K562 treated with DMSO at 1 percent for 24 hours (cell line): ENCODE results near the gene SNRPD3. TPM values are rescaled to one million over a fixed set of nuclear protein-coding genes. Genes with fewer than 3 reads are reported as not detected.

ENCODE experiments used
- total RNA-seq: library from RNA; unstranded; fragments of 300-600 nt; gene quantifications from 2 replicates; pipeline ENCODE4 v1.2.3, GENCODE V29; 2022; ENCODE audit warnings: low read depth; ENCODE audit not compliant: insufficient read depth

Gene SNRPD3
- total RNA-seq: 67.5 and 68.0 TPM in 2 replicates

GRCh38 chr22:24555165-24556039 lies at the start of gene SNRPD3:
Gene SNRPD3 (plus strand): TSS chr22:24555999. CDS start chr22:24557675, 1,676 bp downstream.

GRCh38 chr22:24554313-24555164 lies 1.3 kb upstream of the SNRPD3 start, which contains the start of gene GUCD1:
Gene GUCD1 (minus strand): TSS chr22:24555138. CDS start chr22:24554991, 147 bp downstream.

GRCh38 chr22:24592851-24593558 lies 37.2 kb downstream of the SNRPD3 start, which contains the start of gene LRRC75B:
Gene LRRC75B (minus strand): TSS chr22:24593073. CDS start chr22:24593039, 34 bp downstream.

DNA sequence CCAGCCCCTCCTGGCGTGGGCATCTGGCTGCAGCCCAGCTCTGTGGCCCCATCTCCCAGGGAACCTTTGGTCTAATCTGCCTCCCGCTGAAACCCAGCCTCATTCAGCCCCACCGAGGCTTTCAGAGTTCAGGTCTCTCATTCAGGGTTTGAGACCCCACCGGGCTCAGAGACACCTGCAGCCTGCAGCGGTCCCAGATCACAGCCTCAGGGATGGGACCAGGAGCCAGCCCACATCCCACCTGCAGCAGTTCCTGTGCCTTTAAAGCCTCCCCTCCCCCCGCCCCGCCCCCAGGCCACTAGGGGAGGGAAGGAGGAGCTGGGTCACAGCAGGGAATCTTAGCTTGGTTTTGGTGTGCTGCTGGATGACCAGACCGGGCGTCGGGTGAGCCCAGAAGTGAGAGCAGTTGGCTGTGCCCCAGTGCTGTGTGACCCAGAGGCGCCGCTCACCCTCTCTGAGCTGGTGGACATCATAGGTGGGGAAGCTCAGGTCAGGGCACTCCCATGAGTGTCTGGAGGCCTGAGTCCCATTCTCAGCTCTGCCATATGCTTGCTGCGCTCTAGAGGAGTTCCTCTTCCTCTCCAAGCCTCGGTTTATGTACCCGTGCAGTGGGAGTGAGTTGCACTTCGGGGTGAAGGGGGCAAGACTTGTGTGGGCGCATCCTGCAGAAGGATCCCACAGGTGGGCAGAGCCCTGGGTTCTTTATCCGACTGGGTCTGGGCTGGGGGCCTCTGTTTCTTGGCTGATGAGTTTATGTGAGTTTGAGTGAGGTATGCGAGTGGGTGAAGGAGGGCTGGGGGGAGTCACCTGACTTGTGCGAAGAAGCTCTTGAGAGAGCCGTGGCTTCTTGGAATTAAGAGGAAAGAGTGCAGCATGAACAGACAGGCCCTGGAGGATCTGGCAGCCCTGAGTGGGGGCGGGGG lies 47.3 kb downstream of the SNRPD3 start, which contains the start of gene GGT1:
TSS of gene GGT1 (plus strand) at position 347 of the 923 bp plus-strand sequence. CDS start 7,889 bp downstream, outside the sequence.

Other genes with a start within 250 kb of the SNRPD3 start
- 2.2 and 2.4 TPM in 2 replicates for gene ADORA2A, start 128.4 kb upstream of the SNRPD3 start, total RNA-seq
- gene UPB1, start 60.7 kb upstream of the SNRPD3 start, total RNA-seq: not detected in 2 replicates
- gene GUCD1, start 861 bp upstream of the SNRPD3 start, total RNA-seq: 53.6 and 54.9 TPM in 2 replicates
- gene LRRC75B, start 37.1 kb downstream of the SNRPD3 start, total RNA-seq: 2.5 and 3.7 TPM in 2 replicates
- gene GGT1, start 47.2 kb downstream of the SNRPD3 start, total RNA-seq: 22.2 and 24.9 TPM in 2 replicates
- 0.19 TPM in 2 replicates for gene PIWIL3, start 218.7 kb downstream of the SNRPD3 start, total RNA-seq